CD14-positive monocyte (primary cell): Measurements from ENCODE around the gene GALNT17. TPM values are rescaled to one million over a fixed set of nuclear protein-coding genes. Genes with fewer than 3 reads are reported as not detected.

Experiments
- DNase-seq, 3 donors: peaks; one replicate each; pipeline ENCODE4 v3.0.0-alpha.2; 2011 to 2022
- H2AFZ ChIP-seq: 2 replicates; pipeline ENCODE4 v1.6.0; 2012; ENCODE audit warnings: mild to moderate bottlenecking, low read depth, low read length, inconsistent platforms; ENCODE audit not compliant: insufficient read depth, poor library complexity, severe bottlenecking
- H3K27ac ChIP-seq, 2 donors: 1 replicate in 1 of 2; 2 replicates in 1 of 2; pipeline ENCODE4 v1.5.1; 2012 to 2013; ENCODE audit warnings: low read length in 2 of 2, control low read depth in 1 of 2, inconsistent platforms in 1 of 2, low read depth in 1 of 2, mild to moderate bottlenecking in 1 of 2
- H3K27me3 ChIP-seq, 2 donors: one replicate each; pipeline versions ENCODE4 v1.6.0 to v1.6.1; 2011 to 2013; ENCODE audit warnings: low read length in 2 of 2; ENCODE audit not compliant: control insufficient read depth in 2 of 2, insufficient read depth in 2 of 2
- H3K36me3 ChIP-seq, 2 donors: replicated peaks in 1 of 2; 1 replicate in 1 of 2; 2 replicates in 1 of 2; pipeline versions ENCODE4 v1.5.1 to v1.6.1; 2012 to 2013; ENCODE audit warnings: low read length in 2 of 2, control low read depth in 1 of 2, inconsistent platforms in 1 of 2, mild to moderate bottlenecking in 1 of 2; ENCODE audit not compliant: insufficient read depth in 2 of 2, control insufficient read depth in 1 of 2
- H3K4me1 ChIP-seq, 2 donors: 1 replicate in 1 of 2; 2 replicates in 1 of 2; pipeline versions ENCODE4 v1.5.1 to v1.6.1; 2012 to 2013; ENCODE audit warnings: low read length in 2 of 2, control low read depth in 1 of 2, inconsistent platforms in 1 of 2, mild to moderate bottlenecking in 1 of 2, moderate library complexity in 1 of 2; ENCODE audit not compliant: insufficient read depth in 2 of 2, control insufficient read depth in 1 of 2
- H3K4me2 ChIP-seq: replicated peaks from 2 replicates; pipeline ENCODE3; 2012; ENCODE audit warnings: low read length, moderate library complexity, mild to moderate bottlenecking; ENCODE audit not compliant: poor library complexity, severe bottlenecking; ENCODE audit errors: extremely low read depth
- H3K4me3 ChIP-seq, 3 experiments: fragments of 200-600 bp in 1 of 3; sonication (generic) in 1 of 3; replicated peaks in 1 of 3; 1 replicate in 2 of 3; 2 replicates in 1 of 3; pipeline ENCODE4 v1.5.1; 2011 to 2013; ENCODE audit warnings: low read length in 3 of 3, mild to moderate bottlenecking in 3 of 3, control low read depth in 2 of 3, low read depth in 2 of 3, inconsistent platforms in 1 of 3, moderate library complexity in 1 of 3
- H3K79me2 ChIP-seq: 2 replicates; pipeline ENCODE4 v1.6.0; 2012; ENCODE audit warnings: mild to moderate bottlenecking, control low read depth, inconsistent platforms, low read length, moderate library complexity; ENCODE audit not compliant: insufficient read depth
- H3K9ac ChIP-seq: 2 replicates; pipeline ENCODE4 v1.6.0; 2017; ENCODE audit warnings: low read length, mild to moderate bottlenecking; ENCODE audit not compliant: insufficient read depth, poor library complexity, severe bottlenecking
- H3K9me3 ChIP-seq, 2 donors: replicated peaks in 1 of 2; 1 replicate in 1 of 2; 2 replicates in 1 of 2; pipeline versions ENCODE4 v1.5.1 to v1.6.1; 2012 to 2013; ENCODE audit warnings: low read length in 2 of 2, control low read depth in 1 of 2; ENCODE audit not compliant: control insufficient read depth in 1 of 2, insufficient read depth in 1 of 2
- H4K20me1 ChIP-seq: 2 replicates; pipeline ENCODE4 v1.6.0; 2012; ENCODE audit warnings: mild to moderate bottlenecking, low read length, control low read depth, moderate library complexity; ENCODE audit not compliant: insufficient read depth
- H3K27ac Mint-ChIP-seq, 7 donors: one replicate each; pipeline ENCODE4 v1.8.0; 2020; ENCODE audit warnings: mild to moderate bottlenecking in 7 of 7, mixed read lengths in 7 of 7, moderate library complexity in 6 of 7, inconsistent platforms in 2 of 7
- H3K27me3 Mint-ChIP-seq, 3 donors: one replicate each; pipeline ENCODE4 v1.8.0; 2021 to 2022; ENCODE audit warnings: low read depth in 3 of 3, mild to moderate bottlenecking in 3 of 3, mixed read lengths in 3 of 3, moderate library complexity in 3 of 3, inconsistent platforms in 1 of 3
- H3K36me3 Mint-ChIP-seq, 2 donors: one replicate each; pipeline ENCODE4 v1.8.0; 2020; ENCODE audit warnings: mixed read lengths in 2 of 2, inconsistent platforms in 1 of 2, mild to moderate bottlenecking in 1 of 2
- H3K4me1 Mint-ChIP-seq: one replicate; pipeline ENCODE4 v1.8.0; 2020; ENCODE audit warnings: mild to moderate bottlenecking, mixed read lengths
- H3K4me3 Mint-ChIP-seq, 2 donors: one replicate each; pipeline ENCODE4 v1.8.0; 2020; ENCODE audit warnings: mild to moderate bottlenecking in 2 of 2, mixed read lengths in 2 of 2, moderate library complexity in 1 of 2
- H3K9me3 Mint-ChIP-seq, 7 donors: one replicate each; pipeline ENCODE4 v1.8.0; 2020 to 2022; ENCODE audit warnings: mixed read lengths in 7 of 7, mild to moderate bottlenecking in 6 of 7, moderate library complexity in 6 of 7, inconsistent platforms in 2 of 7
- CTCF ChIP-seq: fragments of 200-600 bp; IDR thresholded peaks from one replicate; pipeline ENCODE4 v1.8.0; 2022; ENCODE audit warnings: antibody characterized with exemption, mild to moderate bottlenecking
- WGBS: methylation state at CpG from one replicate; pipeline ENCODE4 v1.1.5; 2013; ENCODE audit warnings: missing lambda C conversion rate; ENCODE audit not compliant: insufficient coverage; 5-methylcytosine and 5-hydroxymethylcytosine counted together
- intact Hi-C, 2 donors: fragments of 100-400 bp; cut with micrococcal nuclease; formaldehyde crosslinking; loops; one replicate each; pipeline versions ENCODE4 v1.15.0 to v1.15.1; 2023
- polyA plus RNA-seq, 3 donors: library from polyadenylated mRNA; depleted of rRNA in 1 of 3; unstranded in 2 of 3; stranded (reverse) in 1 of 3; fragments of 300-500 nt in 2 of 3; fragments of >200 nt in 1 of 3; fragmentation: Illumina TruSeq in 2 of 3; gene quantifications; 1 replicate in 2 of 3; 2 replicates in 1 of 3; pipeline ENCODE4 v1.2.3, GENCODE V29; 2012 to 2021

The GALNT17 gene
- polyA plus RNA-seq, 3 donors, result not detected

GRCh38 chr7:71216211-71216610 is 84.3 kb downstream of the GALNT17 start:
- Histone ChIP-seq H3K27me3 (no peaks in the 10 kb centered on the region), H3K27ac (no peak overlapping the region), H3K9me3 (peaks cover 9 to 14% of the 10 kb centered on the region in 2 donors), H3K36me3 (no peaks in the 10 kb centered on the region), H3K79me2 (no peaks in the 10 kb centered on the region), H3K4me2 (no peak overlapping the region), H2AFZ (no peak overlapping the region), H3K4me1 (no peaks in the 10 kb centered on the region), H3K9ac (no peak overlapping the region), H3K4me3 (no peak overlapping the region), H4K20me1 (no peaks in the 10 kb centered on the region)
- Mint-ChIP-seq H3K27ac (no peak overlapping the region), H3K4me1 (no peaks in the 10 kb centered on the region), H3K27me3 (peaks cover 0 to 1% (median 0%) of the 10 kb centered on the region in 3 donors), H3K36me3 (no peaks in the 10 kb centered on the region), H3K9me3 (peaks cover 7 to 27% (median 12%) of the 10 kb centered on the region in 7 donors), H3K4me3 (no peak overlapping the region)
- intact Hi-C loops, result no loop called here
- 90% methylated on average over 2 of the region's 4 CpGs for WGBS
- DNase-seq, result no peak
- no peak for TF ChIP-seq CTCF

- Histone ChIP-seq H3K27me3 (no peaks in the 10 kb centered on the region), H3K4me1 (no peaks in the 10 kb centered on the region), H3K9me3 (peaks cover 34 to 35% of the 10 kb centered on the region in 2 donors), H4K20me1 (no peaks in the 10 kb centered on the region), H2AFZ (no peak overlapping the region), H3K4me3 (no peak overlapping the region), H3K36me3 (no peaks in the 10 kb centered on the region), H3K79me2 (no peaks in the 10 kb centered on the region), H3K4me2 (no peak overlapping the region), H3K9ac (no peak overlapping the region), H3K27ac (no peak overlapping the region)
- no CpG with 5 or more reads among the region's 5 CpGs for WGBS
- intact Hi-C loops, result no loop called here
- no peak overlapping the region for H3K4me3 Mint-ChIP-seq
- peaks cover 11 to 47% (median 15%) of the 10 kb centered on the region in 7 donors for H3K9me3 Mint-ChIP-seq
- peak overlapping the region in 1 of 7 donors; percentile 51 for H3K27ac Mint-ChIP-seq
- H3K36me3 Mint-ChIP-seq, result no peaks in the 10 kb centered on the region
- no peak for DNase-seq
- peaks cover 0 to 3% (median 0%) of the 10 kb centered on the region in 3 donors for H3K27me3 Mint-ChIP-seq
- no peak for TF ChIP-seq CTCF
- H3K4me1 Mint-ChIP-seq, result no peaks in the 10 kb centered on the region
Measured at GRCh38 chr7:71220210-71220695, 88.3 kb downstream of the GALNT17 start.
